Astrocyte of the cerebellum (primary cell): Measurements from ENCODE around the gene BRINP1.
A peak's percentile ranks its signal among the peaks of the same experiment; 100 is the strongest.

Experiments
- DNase-seq: peaks from one replicate; pipeline ENCODE4 v3.0.0-alpha.2; 2011; ENCODE audit warnings: low read depth
- H3K4me3 ChIP-seq: 2 replicates; pipeline ENCODE4 v1.5.1; 2011; ENCODE audit warnings: mild to moderate bottlenecking, low read depth, low read length, moderate library complexity
- in situ Hi-C: cut with HindIII; loops from 2 replicates; pipeline ENCODE4 v1.10.0; 2017; ENCODE audit warnings: low sequenced_read_pairs
- TF ChIP-seq, protein P1 (sequence below): IDR thresholded peaks from 2 replicates; pipeline ENCODE4 v1.5.1; 2012; ENCODE audit warnings: low read length, low read depth, moderate library complexity, mild to moderate bottlenecking; ENCODE audit errors: missing control alignments

The BRINP1 gene

DNA sequence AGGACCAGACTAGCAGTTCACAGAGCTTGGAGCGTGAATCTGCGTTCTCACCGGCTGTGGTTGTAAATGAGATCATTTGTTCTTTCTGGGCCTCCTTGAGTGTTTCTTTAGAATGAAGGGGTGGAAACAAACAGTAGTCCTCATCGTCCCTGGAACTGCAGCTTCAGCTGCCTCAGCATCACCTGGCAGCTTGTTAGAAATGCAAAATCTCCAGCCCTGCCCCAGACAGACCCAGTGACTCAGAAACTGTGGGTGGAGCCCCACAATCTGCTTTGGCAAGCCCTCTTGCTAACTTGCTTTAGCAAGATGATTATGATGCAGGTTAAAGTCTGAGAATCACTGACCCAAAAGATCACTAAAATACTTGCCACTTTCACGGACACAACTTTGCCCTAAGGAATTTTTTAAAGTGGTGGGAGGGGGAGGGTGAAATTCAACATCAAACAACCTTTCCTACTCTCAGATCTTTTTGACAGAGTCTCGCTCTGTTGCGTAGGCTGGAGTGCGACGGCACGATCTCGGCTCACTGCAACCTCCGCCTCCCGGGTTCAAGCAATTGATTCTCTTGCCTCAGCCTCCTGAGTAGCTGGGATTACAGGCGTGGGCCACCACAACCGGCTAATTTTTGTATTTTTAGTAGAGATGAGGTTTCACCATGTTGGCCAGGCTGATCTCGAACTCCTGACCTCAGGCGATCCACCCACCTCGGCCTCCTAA is 86.0 kb downstream of the BRINP1 start:
- in situ Hi-C loops: no loop called here
- no peak overlapping the region for H3K4me3 ChIP-seq
- peak; percentile 27 for DNase-seq
- TF ChIP-seq, protein P1, sequence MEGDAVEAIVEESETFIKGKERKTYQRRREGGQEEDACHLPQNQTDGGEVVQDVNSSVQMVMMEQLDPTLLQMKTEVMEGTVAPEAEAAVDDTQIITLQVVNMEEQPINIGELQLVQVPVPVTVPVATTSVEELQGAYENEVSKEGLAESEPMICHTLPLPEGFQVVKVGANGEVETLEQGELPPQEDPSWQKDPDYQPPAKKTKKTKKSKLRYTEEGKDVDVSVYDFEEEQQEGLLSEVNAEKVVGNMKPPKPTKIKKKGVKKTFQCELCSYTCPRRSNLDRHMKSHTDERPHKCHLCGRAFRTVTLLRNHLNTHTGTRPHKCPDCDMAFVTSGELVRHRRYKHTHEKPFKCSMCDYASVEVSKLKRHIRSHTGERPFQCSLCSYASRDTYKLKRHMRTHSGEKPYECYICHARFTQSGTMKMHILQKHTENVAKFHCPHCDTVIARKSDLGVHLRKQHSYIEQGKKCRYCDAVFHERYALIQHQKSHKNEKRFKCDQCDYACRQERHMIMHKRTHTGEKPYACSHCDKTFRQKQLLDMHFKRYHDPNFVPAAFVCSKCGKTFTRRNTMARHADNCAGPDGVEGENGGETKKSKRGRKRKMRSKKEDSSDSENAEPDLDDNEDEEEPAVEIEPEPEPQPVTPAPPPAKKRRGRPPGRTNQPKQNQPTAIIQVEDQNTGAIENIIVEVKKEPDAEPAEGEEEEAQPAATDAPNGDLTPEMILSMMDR: no peak

DNA sequence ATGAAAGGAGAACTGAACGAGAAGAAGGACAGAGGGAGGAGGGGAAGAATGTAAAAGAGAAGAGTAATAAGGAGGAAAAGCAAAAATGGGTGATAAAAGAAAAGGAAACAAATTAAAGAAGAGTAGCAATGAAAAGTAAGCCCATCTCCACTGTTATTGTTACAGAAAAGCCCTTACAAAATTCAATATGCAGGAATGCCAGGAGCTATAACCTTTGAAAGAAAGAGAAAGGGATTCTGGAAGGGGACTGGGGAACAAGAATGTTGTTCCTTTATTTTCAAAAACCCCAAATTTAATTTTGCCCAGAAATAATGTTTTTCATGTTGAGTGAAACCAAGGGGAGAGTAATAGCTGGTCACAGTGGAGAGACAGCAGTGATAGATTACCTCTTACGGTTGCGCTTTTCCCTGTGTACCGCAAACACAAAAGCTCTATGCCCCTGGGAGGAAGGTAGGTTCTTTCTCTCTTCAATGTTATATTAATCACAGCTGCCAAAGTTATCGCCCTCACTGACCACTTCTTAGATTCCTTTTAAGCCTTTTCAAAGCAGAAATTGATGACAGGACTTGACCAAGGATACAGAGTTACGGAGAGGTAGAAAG is 86.7 kb downstream of the BRINP1 start:
- TF ChIP-seq, protein P1: no peak
- in situ Hi-C loops: no loop called here
- DNase-seq: peak; percentile 55
- no peak overlapping the region for H3K4me3 ChIP-seq

DNA sequence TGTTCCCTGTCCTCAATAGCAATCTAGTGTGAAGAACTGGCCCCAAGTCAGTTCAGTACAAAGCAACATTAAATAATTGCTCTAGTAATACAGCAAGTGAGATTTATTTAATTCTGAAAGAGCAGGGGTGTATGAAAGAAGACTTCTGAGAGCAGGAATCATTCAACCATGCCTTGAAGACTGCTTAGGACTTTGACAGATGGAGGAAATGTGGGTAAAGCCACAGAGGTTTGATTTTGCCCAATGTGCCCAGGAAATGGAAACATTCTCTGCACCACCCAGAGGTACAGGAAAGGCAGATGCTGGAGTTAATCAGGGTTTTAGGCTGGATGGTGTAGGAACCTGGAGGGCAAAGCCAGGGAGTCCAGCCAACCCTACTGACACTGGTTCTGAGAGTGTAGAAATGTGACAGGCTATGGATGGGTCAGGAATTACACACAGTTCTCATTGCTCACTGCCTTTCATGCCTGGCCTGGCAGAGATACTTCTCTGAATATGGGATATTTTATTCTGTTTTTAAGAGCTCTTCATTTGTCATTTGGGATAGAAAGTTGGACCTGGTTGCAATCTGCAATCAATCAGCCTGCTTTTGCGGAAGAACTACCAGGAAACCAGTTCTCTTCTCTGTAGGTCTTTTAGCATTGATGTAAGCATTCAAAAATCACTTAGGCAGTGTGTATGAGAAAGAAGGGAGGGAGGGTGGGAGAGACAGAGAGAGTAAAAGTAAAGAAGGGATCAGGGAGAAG is 88.3 kb downstream of the BRINP1 start:
- in situ Hi-C loops: no loop called here

DNA sequence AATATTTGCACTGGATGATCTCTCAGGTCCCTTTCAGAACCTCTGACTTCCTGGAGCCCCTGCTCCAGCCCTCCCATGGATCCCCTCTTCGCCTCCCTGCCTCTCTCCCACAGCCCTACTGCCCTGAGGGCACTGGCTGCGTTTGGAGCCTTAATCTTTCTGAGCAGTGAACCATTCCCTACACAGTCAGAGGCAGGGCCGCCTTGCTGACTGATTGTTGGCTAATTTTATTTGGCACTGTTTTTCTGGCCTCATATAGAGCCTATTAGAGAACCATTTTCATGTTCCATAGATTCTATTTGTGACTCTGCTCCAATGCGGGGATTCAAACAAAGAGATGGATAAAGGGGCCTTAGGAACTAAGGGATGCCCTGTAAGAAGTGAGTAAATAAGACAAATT is 91.1 kb downstream of the BRINP1 start:
- TF ChIP-seq, protein P1: no peak
- in situ Hi-C loops: no loop called here
- no peak for DNase-seq
- no peak overlapping the region for H3K4me3 ChIP-seq

More for the DNA sequence above, 88.3 kb downstream of the BRINP1 start:
- TF ChIP-seq, protein P1: no peak
- DNase-seq: no peak
- no peak overlapping the region for H3K4me3 ChIP-seq

DNA sequence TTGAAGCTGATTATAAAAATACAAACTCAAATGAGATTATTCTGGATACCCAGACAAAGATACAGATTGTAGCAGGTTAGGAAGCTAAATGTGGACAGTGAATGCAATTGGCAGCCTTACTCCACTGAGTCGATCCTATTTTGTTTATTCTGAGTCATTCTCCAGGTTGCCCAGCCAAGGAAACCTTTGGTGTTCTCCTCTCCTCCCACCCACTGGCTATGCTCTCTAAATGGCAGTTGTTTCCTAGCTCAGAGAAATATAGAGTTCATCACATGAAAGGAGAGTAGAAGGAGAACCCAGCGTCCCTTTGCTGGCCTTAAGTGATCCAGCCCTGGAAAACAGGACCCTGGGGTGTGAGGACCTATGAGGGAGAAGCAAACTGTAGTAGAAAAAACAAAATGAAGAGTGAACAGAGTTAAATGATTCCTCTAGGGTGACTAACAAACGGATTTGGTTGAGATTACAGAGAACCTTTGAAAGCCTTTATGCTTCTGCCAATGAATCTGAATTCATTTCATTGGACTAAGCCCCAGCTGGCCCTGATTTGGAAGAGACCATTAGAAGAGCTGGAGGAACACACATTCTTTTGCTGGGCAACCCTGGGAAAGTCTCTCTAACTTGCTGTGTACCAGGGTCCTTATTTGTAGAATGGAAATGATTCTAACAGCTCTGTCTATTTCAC is 95.1 kb downstream of the BRINP1 start:
- TF ChIP-seq, protein P1: no peak
- no peak for DNase-seq
- H3K4me3 ChIP-seq: no peak overlapping the region
- in situ Hi-C loops: no loop called here

DNA sequence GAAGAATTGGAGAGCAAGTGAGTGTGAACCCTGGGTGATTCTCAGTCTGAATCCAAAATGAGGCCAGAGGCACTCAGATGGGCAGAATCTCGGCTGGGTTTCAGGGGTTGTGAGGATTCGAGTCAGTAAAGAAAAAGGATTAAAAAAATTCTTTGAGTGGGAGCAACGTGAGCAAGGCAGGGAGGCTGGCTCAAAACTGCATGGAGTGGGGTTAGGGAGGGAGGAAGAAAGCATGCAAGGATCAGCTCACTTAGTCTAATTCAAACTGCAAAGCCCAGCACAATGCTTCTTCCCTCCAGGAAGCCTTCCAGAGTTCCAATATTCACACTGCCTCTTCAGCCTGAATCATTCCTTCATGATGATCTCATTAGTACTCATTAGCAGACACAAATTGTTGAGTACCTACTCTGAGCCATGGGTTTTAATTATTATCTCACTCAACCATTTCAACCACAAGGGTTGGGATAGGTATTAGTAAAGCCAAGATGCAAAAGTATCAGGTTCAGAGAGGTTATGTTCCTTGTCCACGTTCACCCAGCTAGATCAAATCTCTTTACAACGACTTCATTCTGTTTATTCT is 95.8 kb downstream of the BRINP1 start:
- in situ Hi-C loops: no loop called here
- H3K4me3 ChIP-seq: no peak overlapping the region
- TF ChIP-seq, protein P1: no peak
- no peak for DNase-seq
